Astrocyte of the cerebellum (primary cell): ENCODE measurements around the gene URB1.

ENCODE experiments used
- DNase-seq: peaks from one replicate; pipeline ENCODE4 v3.0.0-alpha.2; 2011; ENCODE audit warnings: low read depth
- H3K4me3 ChIP-seq: 2 replicates; pipeline ENCODE4 v1.5.1; 2011; ENCODE audit warnings: mild to moderate bottlenecking, low read depth, low read length, moderate library complexity
- CTCF ChIP-seq: IDR thresholded peaks from 2 replicates; pipeline ENCODE4 v1.5.1; 2012; ENCODE audit warnings: low read length, low read depth, moderate library complexity, mild to moderate bottlenecking; ENCODE audit errors: missing control alignments
- in situ Hi-C: cut with HindIII; loops from 2 replicates; pipeline ENCODE4 v1.10.0; 2017; ENCODE audit warnings: low sequenced_read_pairs

The URB1 gene

GRCh38 chr21:32347977-32348376 lies 44.8 kb downstream of the URB1 start:
- in situ Hi-C loops: no loop called here
- no peak for TF ChIP-seq CTCF
- no peak for DNase-seq
- H3K4me3 ChIP-seq: no peak overlapping the region

- no peak overlapping the region for H3K4me3 ChIP-seq
- DNase-seq: no peak
- no peak for TF ChIP-seq CTCF
- in situ Hi-C loops: no loop called here
Observed at GRCh38 chr21:32347351-32347750, 45.5 kb downstream of the URB1 start.

GRCh38 chr21:32346951-32347350 lies 45.9 kb downstream of the URB1 start:
- DNase-seq: no peak
- no peak for TF ChIP-seq CTCF
- no peak overlapping the region for H3K4me3 ChIP-seq
- in situ Hi-C loops: no loop called here

- no peak for TF ChIP-seq CTCF
- DNase-seq: no peak
- in situ Hi-C loops: no loop called here
- no peak overlapping the region for H3K4me3 ChIP-seq
Observed at GRCh38 chr21:32340863-32341848, 51.7 kb downstream of the URB1 start.

GRCh38 chr21:32338209-32338921 lies 54.4 kb downstream of the URB1 start:
- TF ChIP-seq CTCF: no peak
- no peak overlapping the region for H3K4me3 ChIP-seq
- DNase-seq: no peak
- in situ Hi-C loops: no loop called here

- no peak for DNase-seq
- no peak overlapping the region for H3K4me3 ChIP-seq
- in situ Hi-C loops: no loop called here
- TF ChIP-seq CTCF: no peak
Observed at GRCh38 chr21:32337206-32337605, 55.6 kb downstream of the URB1 start.
